Natural killer cell treated with Interleukin-12 subunit alpha and Interleukin-12 subunit beta and Interleukin-15 and Interleukin-18, amount 100 ng/mL, for 72 hours (primary cell): Measurements from ENCODE around the gene CHCHD4. TPM values are rescaled to one million over a fixed set of nuclear protein-coding genes. Genes with fewer than 3 reads are reported as not detected.

Experiments
- ATAC-seq, 2 donors: fragments of 150-1000 bp; cut with Tn5 transposase in 1 of 2; sonication (Bioruptor Pico), chemical (Tn5 transposase) in 1 of 2; 2 replicates each; pipeline ENCODE4 v1.10.0; 2021
- DNase-seq: peaks from one replicate; pipeline ENCODE4 v3.0.0; 2022; ENCODE audit warnings: low spot score
- H3K27ac Mint-ChIP-seq, 2 donors: 1 replicate in 1 of 2; 2 replicates in 1 of 2; pipeline ENCODE4 v1.8.0; 2022; ENCODE audit warnings: mixed read lengths in 2 of 2, mild to moderate bottlenecking in 1 of 2, moderate library complexity in 1 of 2
- H3K27me3 Mint-ChIP-seq, 2 donors: 1 replicate in 1 of 2; 2 replicates in 1 of 2; pipeline ENCODE4 v1.8.0; 2022; ENCODE audit warnings: mixed read lengths in 2 of 2
- H3K36me3 Mint-ChIP-seq: one replicate; pipeline ENCODE4 v1.8.0; 2022; ENCODE audit warnings: mixed read lengths
- H3K4me1 Mint-ChIP-seq, 2 donors: 1 replicate in 1 of 2; 2 replicates in 1 of 2; pipeline ENCODE4 v1.8.0; 2022; ENCODE audit warnings: low read depth in 2 of 2, mixed read lengths in 2 of 2, mild to moderate bottlenecking in 1 of 2
- H3K4me3 Mint-ChIP-seq: one replicate; pipeline ENCODE4 v1.8.0; 2022; ENCODE audit warnings: mixed read lengths
- H3K9me3 Mint-ChIP-seq: 2 replicates; pipeline ENCODE4 v1.8.0; 2022; ENCODE audit warnings: mixed read lengths
- total RNA-seq, 2 donors: library from RNA; stranded (reverse); gene quantifications; one replicate each; pipeline ENCODE4 v1.2.3, GENCODE V29; 2022

Gene CHCHD4
- total RNA-seq, 2 donors from 2014 or later: 13.2 to 14.6 TPM

DNA sequence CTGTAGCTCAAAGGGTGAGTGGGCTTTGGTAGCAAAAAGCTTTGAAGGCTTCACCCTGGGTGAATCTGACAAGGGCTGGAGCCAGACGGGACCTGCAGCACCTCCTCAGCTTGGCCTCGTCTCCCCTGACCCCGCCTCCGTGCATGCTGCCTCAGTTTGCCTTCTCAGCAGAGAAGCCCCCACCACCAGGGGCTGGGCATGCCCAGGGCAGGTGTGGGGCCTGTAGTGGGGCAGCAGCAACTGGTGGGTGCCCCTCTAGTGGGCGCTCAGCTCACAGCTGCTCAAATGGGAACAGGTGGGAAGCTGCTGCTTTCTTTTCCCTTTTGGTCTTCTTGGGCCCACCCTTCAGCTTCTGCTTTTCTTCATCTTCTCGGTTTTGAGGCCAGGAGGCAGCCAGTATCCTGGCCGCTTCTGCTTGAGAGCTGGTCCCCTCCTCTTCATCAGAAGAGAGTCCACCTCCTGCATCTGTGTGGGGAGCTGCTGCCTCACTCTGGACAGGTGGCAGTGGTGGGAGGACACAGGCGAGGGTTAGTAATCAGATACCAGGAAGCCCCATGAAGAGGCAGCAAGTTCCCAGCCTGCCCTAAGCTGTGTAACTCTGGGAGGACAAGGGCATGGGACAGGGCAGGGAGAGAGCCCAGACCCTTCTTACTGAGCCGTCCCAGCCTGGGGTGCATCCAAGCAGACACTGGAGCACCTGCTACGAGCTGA is 21.2 kb upstream of the CHCHD4 start:
- H3K27me3 Mint-ChIP-seq: no peaks in the 10 kb centered on the region
- DNase-seq: peak; percentile 22
- peaks cover 43 to 47% of the 10 kb centered on the region in 2 donors for H3K4me1 Mint-ChIP-seq
- H3K27ac Mint-ChIP-seq: peak overlapping the region; percentile 80 to 89
- no peak overlapping the region for H3K4me3 Mint-ChIP-seq
- ATAC-seq: no peak
- no peaks in the 10 kb centered on the region for H3K9me3 Mint-ChIP-seq
- peaks cover 4% of the 10 kb centered on the region for H3K36me3 Mint-ChIP-seq

DNA sequence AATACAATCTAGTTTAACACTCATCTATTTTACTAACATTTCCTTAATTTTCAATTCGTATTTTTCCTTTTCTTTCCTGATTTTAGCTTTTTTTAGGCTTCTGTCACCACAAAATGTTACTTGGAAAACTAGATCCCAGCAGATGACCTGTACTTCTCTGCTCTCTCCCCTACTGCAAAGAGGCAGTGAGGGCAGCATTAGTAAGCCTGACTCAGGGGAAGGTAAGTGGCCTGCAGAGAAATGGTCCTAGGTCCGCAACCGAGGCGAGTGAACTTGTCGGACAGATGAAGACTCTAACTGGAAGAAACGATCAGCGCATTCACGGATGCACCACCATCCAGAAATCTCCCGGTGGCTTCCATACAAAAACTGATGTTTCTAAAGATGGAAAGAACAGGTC is 20.6 kb upstream of the CHCHD4 start:
- peaks cover 4% of the 10 kb centered on the region for H3K36me3 Mint-ChIP-seq
- no peaks in the 10 kb centered on the region for H3K9me3 Mint-ChIP-seq
- ATAC-seq (no peak), DNase-seq (peak; percentile 18)
- H3K27me3 Mint-ChIP-seq: no peaks in the 10 kb centered on the region
- peak overlapping the region; percentile 89 to 94 for H3K27ac Mint-ChIP-seq
- peak overlapping the region; percentile 30 for H3K4me3 Mint-ChIP-seq
- H3K4me1 Mint-ChIP-seq: peaks cover 44 to 47% of the 10 kb centered on the region in 2 donors

DNA sequence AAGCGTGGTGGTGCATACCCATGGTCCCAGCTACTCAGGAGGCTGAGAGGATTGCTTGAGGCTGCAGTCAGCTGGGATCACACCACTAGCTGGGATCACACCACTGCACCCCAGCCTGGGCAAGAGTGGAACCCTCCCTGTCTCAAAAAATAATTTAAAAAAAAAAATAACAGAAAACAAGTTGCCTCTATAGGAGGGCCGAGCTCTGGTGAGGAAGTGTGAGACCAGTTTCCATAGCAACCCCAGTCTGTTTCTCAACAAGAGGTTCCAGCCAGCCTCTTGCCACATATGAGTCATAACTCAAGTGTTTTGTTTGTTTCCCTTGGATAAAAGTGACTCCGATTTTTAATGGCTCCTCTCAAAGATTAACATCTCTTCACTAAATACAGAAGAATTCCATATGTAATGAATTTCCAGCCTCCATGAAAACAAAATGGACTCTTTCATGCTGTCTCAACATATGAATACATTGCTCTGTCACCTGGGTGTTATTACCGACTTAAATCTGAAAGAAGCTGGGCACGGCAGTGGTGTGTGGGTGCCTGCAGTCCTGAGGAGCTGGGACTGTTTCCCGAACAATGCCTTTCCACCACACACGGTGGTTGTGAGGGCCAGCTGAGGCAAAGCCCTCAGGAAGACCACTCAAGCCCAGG is 19.9 kb upstream of the CHCHD4 start:
- Mint-ChIP-seq H3K4me3 (peak overlapping the region; percentile 76), H3K9me3 (no peaks in the 10 kb centered on the region), H3K36me3 (peaks cover 4% of the 10 kb centered on the region), H3K27ac (peak overlapping the region; percentile 89 to 94), H3K4me1 (peaks cover 46 to 47% of the 10 kb centered on the region in 2 donors), H3K27me3 (no peaks in the 10 kb centered on the region)
- DNase-seq (peak; percentile 87), ATAC-seq (peak; percentile 89 to 91)

DNA sequence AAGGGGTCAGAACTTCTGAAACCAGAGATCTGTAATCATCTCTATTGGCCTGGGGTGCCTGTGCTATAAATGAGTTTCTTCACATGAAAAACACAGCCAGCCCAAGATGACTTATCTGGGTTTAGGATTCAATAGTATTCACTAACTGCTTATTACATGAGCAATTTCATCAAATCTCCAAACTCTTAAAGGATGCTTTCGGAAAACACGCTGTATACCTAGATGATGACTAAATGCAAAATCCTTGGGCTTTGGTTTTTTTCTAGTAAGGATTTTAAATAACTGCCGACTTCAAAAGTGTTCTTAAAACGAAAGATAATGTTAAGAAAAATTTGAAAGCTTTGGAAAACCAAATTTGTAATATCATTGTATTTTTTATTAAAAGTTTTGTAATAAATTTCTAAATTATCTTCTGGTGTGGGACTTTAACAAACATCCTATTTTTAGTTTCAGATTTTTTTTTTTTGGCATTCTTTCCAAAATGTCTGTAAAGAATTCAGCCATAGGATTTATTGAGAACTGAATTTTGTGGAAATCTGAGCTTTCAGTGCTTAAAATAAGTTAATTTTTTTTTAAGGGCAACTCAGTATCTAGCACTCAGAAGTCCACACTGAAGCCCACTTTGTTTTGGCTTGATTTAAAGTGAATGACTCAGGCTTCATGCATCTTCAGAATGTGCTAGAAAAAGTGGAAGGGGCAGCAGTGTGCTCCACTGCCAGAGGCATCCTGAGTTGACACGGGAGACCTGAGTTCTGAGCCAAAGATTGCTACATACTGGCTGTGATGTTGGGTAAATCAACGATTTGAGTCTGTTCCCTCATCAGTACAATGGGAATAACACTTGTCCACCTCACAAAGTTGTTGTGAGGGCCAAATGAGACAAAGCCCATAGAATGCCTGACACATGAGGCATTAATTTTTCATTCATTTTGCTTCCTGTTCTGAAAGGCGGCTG is 18.9 kb upstream of the CHCHD4 start:
- DNase-seq (no peak), ATAC-seq (no peak)
- Mint-ChIP-seq H3K4me3 (peak overlapping the region; percentile 80), H3K4me1 (peaks cover 47 to 48% of the 10 kb centered on the region in 2 donors), H3K27ac (peak overlapping the region; percentile 94 to 95), H3K36me3 (peaks cover 4% of the 10 kb centered on the region), H3K27me3 (no peaks in the 10 kb centered on the region), H3K9me3 (no peaks in the 10 kb centered on the region)

DNA sequence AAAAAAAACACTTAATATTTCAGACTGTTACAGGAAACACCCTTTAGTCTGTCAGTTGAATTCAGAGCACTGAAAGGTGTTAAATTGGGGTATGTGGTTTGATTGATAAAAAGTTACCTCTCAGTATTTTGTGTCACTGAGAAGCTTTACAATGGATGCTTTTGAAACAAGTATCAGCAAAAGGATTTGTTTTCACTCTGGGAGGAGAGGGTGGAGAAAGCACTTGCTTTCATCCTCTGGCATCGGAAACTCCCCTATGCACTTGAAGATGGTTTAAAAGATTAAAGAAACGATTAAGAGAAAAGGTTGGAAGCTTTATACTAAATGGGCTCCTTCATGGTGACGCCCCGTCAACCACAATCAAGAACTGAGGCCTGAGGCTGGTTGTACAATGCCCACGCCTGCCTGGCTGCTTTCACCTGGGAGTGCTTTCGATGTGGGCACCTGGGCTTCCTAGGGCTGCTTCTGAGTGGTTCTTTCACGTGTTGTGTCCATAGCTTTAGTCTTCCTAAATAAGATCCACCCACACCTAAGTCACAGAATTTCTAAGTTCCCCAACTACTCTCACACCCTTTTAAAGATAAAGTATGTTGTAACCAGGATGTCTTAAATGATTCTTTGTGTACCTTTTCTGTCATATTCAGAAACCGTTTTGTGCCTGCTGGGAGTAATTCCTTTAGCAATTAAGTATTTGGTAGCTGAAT is 18.0 kb upstream of the CHCHD4 start:
- peak overlapping the region; percentile 80 for H3K4me3 Mint-ChIP-seq
- H3K27ac Mint-ChIP-seq: peak overlapping the region; percentile 94 to 95
- peaks cover 47 to 48% of the 10 kb centered on the region in 2 donors for H3K4me1 Mint-ChIP-seq
- no peaks in the 10 kb centered on the region for H3K9me3 Mint-ChIP-seq
- ATAC-seq: no peak
- no peaks in the 10 kb centered on the region for H3K27me3 Mint-ChIP-seq
- DNase-seq: peak; percentile 67
- H3K36me3 Mint-ChIP-seq: peaks cover 4% of the 10 kb centered on the region

DNA sequence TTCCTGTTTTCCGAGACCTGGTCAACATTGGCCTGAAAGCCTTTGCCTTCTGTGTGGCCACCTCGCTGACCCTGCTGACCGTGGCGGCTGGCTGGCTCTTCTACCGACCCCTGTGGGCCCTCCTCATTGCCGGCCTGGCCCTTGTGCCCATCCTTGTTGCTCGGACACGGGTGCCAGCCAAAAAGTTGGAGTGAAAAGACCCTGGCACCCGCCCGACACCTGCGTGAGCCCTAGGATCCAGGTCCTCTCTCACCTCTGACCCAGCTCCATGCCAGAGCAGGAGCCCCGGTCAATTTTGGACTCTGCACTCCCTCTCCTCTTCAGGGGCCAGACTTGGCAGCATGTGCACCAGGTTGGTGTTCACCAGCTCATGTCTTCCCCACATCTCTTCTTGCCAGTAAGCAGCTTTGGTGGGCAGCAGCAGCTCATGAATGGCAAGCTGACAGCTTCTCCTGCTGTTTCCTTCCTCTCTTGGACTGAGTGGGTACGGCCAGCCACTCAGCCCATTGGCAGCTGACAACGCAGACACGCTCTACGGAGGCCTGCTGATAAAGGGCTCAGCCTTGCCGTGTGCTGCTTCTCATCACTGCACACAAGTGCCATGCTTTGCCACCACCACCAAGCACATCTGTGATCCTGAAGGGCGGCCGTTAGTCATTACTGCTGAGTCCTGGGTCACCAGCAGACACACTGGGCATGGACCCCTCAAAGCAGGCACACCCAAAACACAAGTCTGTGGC is 17.1 kb upstream of the CHCHD4 start:
- DNase-seq: peak; percentile 50
- H3K27ac Mint-ChIP-seq: peak overlapping the region; percentile 94 to 95
- H3K4me1 Mint-ChIP-seq: peaks cover 47 to 48% of the 10 kb centered on the region in 2 donors
- H3K9me3 Mint-ChIP-seq: no peaks in the 10 kb centered on the region
- H3K36me3 Mint-ChIP-seq: no peaks in the 10 kb centered on the region
- H3K4me3 Mint-ChIP-seq: peak overlapping the region; percentile 80
- H3K27me3 Mint-ChIP-seq: no peaks in the 10 kb centered on the region
- ATAC-seq: peak in 1 of 2 donors; percentile 5

DNA sequence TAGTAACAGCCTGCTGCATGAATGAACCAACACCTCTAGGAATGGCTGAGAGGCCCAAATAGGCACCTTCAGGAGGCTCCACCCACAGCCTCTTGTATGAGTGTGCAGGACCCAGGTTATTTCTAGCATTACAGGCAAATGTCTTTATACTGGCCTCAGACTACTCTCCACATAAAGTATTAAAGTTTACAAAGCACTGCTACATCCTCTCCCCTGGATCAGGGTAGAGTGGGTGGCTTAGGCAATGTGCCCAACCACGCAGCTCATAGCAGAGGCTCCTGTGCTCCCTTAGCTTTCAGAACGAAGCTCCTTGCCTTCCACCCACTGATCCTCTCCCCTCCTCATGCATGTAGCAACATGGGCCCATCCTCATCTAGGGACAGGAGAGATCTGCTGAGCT is 16.5 kb upstream of the CHCHD4 start:
- Mint-ChIP-seq H3K27me3 (no peaks in the 10 kb centered on the region), H3K27ac (peak overlapping the region; percentile 94 to 95), H3K36me3 (no peaks in the 10 kb centered on the region), H3K4me1 (peaks cover 44 to 45% of the 10 kb centered on the region in 2 donors), H3K9me3 (no peaks in the 10 kb centered on the region), H3K4me3 (peak overlapping the region; percentile 80)
- ATAC-seq (no peak), DNase-seq (peak; percentile 54)

DNA sequence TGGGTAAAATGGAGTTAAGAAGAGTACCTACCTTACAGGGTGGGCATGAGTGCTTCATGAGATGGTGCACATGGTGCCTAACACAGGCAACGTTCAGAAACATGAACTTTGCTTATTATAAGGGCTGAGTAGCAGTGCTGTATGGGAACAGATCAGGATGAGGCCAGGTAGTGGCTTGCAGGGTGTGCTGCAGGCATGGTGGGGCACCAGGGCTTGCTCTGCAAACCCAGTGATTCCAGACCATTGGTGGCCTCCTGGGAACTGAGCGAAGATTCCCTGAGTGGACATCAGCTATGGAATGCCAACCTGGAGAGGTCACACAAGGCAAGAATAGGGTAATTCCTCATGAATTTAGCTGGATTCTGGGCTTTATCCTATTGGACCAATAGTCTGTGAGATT is 16.0 kb upstream of the CHCHD4 start:
- peaks cover 40 to 43% of the 10 kb centered on the region in 2 donors for H3K4me1 Mint-ChIP-seq
- DNase-seq: no peak
- no peak overlapping the region for H3K27ac Mint-ChIP-seq

DNA sequence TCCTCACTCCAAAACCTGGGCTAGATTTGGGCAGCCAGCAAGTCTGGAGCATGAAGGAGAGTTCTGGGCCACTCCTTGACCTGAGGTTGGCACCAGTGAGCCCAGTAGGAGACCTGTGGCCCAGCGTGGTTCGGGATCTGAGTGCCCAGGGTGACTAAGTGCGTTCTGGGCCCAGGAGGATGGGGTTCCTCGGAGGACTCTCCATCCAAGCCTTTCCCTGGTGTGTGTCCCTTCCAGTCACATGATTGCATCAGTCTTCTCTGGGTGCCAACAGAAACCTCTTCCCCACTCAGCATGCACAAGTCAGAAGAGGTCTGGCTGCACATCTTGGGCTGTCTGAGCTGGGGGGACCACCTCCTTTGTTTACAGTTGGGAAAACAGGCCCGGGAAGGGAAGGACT is 15.1 kb upstream of the CHCHD4 start:
- H3K36me3 Mint-ChIP-seq: no peaks in the 10 kb centered on the region
- no peak overlapping the region for H3K4me3 Mint-ChIP-seq
- no peak overlapping the region for H3K27ac Mint-ChIP-seq
- ATAC-seq (no peak), DNase-seq (peak; percentile 48)
- H3K9me3 Mint-ChIP-seq: no peaks in the 10 kb centered on the region
- no peaks in the 10 kb centered on the region for H3K27me3 Mint-ChIP-seq
- H3K4me1 Mint-ChIP-seq: peaks cover 33 to 38% of the 10 kb centered on the region in 2 donors

More for the DNA sequence above, 16.0 kb upstream of the CHCHD4 start:
- H3K4me3 Mint-ChIP-seq: no peak overlapping the region
- H3K9me3 Mint-ChIP-seq: no peaks in the 10 kb centered on the region
- no peaks in the 10 kb centered on the region for H3K36me3 Mint-ChIP-seq
- no peaks in the 10 kb centered on the region for H3K27me3 Mint-ChIP-seq
- ATAC-seq: no peak

DNA sequence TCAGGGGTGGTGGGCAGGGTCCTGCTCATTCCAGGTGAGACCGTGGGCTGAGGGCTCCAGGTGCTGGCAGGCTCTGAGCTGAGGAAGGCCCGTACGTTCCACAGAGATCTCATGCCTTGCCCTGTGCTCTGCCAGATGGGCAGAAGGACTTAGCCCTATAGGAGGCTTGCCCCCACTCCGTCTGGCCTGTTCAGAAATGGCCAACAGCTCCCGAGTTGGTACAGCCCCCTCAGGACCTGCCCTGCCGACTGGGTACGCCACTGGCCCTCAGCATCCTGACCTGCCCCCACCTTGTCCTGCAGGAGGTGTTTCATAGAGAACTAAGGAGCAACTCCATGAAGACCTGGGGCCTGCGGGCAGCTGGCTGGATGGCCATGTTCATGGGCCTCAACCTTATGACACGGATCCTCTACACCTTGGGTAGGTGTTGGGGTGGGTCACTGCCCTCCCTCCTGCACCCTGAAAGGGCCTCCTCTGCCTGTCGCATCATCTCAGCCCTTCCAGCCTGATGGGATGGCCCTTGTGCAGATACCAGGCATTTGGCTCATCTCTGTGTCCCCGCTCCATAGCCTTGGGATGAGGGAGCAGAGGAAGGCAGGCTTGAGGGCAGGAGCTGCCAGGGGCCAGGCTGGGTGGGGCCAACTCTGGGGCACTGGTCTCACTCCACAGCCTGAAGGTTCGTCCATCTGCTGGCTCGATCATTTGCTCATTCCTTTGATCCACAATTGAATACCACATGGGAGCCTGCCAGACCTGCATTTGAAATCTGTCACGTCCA is 14.4 kb upstream of the CHCHD4 start:
- Mint-ChIP-seq H3K27me3 (no peaks in the 10 kb centered on the region), H3K36me3 (no peaks in the 10 kb centered on the region)

DNA sequence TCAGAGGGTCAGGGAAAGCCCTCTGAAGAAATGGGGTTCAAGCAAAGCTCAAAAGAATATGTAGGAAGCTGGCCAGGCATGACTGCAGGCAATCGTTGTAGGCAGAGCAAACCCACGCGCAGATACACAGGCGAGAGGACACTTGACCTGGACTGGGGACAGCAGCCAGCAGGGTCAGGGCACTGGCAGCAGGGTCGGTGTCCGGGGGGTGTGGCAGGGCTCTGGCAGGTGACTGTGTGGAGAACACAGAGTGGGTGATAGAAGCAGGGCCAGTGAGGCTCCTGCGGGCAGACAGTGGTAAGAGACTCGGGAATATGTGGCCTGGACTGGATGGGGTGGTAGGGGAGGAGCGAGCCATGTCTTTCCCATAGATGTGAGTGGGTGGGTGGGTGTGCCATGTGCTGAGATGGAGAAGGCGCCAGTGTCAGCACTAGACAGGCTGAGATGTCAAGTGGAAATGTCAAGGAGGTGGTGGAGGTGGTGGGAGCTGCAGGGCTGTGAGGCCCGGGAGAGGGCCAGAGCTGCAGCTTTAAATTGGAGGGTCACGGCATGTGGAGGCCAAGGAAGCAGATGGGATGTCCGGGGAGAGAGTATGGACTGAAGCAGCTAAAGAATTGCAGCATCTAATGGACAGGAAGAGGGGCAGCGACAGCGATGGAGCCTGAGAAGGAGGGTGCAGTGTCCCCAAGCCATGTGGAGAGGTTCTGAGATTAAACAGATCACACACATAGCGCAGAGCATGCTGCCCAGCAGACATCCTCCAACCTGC is 13.6 kb upstream of the CHCHD4 start:
- no peak for ATAC-seq
- Mint-ChIP-seq H3K36me3 (no peaks in the 10 kb centered on the region), H3K4me3 (no peak overlapping the region), H3K27ac (no peak overlapping the region), H3K27me3 (no peaks in the 10 kb centered on the region), H3K4me1 (peaks cover 22 to 28% of the 10 kb centered on the region in 2 donors), H3K9me3 (no peaks in the 10 kb centered on the region)
- DNase-seq: peak; percentile 25

More for the DNA sequence above, 14.4 kb upstream of the CHCHD4 start:
- DNase-seq (peak; percentile 54), ATAC-seq (no peak)
- H3K4me1 Mint-ChIP-seq: peaks cover 26 to 32% of the 10 kb centered on the region in 2 donors
- no peak overlapping the region for H3K27ac Mint-ChIP-seq
- no peak overlapping the region for H3K4me3 Mint-ChIP-seq
- H3K9me3 Mint-ChIP-seq: no peaks in the 10 kb centered on the region
